ENCODE data around the gene AKNA. TPM values are rescaled to one million over a fixed set of nuclear protein-coding genes. Genes with fewer than 3 reads are reported as not detected.

AKNA gene
- total RNA-seq, 3 donors from 2014 or later (not counting 1 experiment from before 2014, with no cell fraction given) = 577 to 743 (median 676) TPM

DNA sequence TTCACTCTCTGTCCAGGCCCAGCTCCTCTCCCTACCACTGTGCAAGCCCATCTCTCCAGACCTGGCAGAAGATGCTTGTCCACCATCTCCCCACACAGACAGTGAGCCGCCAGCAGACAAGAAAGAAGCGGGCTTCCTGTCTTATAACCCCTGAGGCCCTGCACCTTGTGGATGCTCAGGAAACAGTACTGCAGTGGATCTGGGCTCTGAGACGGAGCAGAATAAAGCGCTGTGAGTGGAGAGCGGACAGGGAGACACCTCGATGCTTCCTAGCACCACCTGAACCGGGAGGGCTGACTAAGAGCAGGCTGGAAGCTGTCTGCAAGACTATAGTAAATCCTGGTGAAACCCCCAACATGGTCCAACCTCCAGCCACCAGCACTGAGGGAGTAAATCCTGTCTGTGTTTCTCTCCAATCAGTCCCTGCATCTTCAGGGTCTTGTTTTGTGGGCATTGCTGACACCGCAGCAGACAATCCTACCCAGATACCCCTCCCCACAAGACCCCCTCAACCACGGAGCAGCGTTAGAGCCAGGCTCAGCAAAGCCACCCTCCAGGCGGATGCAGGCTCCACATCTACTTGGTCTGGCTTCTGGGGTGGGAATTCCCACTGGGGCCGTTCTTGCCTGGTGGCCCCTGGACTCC is 39.4 kb downstream of the AKNA start:
- no peak for ATAC-seq
- Histone ChIP-seq H3K9me3 (ENCODE audit: control insufficient read depth, insufficient read depth, low read length) (no peaks in the 10 kb centered on the region), H3K36me3 (ENCODE audit: control insufficient read depth, insufficient read depth, low read length) (peaks cover 97% of the 10 kb centered on the region), H3K4me1 (ENCODE audit: control insufficient read depth, insufficient read depth, low read length) (peaks cover 20% of the 10 kb centered on the region), H3K4me3 (ENCODE audit: low read length) (no peak overlapping the region), H3K27ac (ENCODE audit: low read length) (peak overlapping the region; percentile 59), H3K27me3 (ENCODE audit: control insufficient read depth, insufficient read depth, low read length) (no peaks in the 10 kb centered on the region)
- no peak for DNase-seq
- Mint-ChIP-seq H3K27me3 (ENCODE audit: low read depth in 2 of 2) (no peaks in the 10 kb centered on the region), H3K4me3 (no peak overlapping the region), H3K27ac (peak overlapping the region; percentile 85 to 98), H3K9me3 (no peaks in the 10 kb centered on the region), H3K4me1 (peaks cover 36 to 46% of the 10 kb centered on the region in 2 donors), H3K36me3 (peaks cover 35% of the 10 kb centered on the region)
- 84% methylated on average over 12 of the region's 12 CpGs for WGBS (ENCODE audit: insufficient coverage)
- TF ChIP-seq, protein P1, sequence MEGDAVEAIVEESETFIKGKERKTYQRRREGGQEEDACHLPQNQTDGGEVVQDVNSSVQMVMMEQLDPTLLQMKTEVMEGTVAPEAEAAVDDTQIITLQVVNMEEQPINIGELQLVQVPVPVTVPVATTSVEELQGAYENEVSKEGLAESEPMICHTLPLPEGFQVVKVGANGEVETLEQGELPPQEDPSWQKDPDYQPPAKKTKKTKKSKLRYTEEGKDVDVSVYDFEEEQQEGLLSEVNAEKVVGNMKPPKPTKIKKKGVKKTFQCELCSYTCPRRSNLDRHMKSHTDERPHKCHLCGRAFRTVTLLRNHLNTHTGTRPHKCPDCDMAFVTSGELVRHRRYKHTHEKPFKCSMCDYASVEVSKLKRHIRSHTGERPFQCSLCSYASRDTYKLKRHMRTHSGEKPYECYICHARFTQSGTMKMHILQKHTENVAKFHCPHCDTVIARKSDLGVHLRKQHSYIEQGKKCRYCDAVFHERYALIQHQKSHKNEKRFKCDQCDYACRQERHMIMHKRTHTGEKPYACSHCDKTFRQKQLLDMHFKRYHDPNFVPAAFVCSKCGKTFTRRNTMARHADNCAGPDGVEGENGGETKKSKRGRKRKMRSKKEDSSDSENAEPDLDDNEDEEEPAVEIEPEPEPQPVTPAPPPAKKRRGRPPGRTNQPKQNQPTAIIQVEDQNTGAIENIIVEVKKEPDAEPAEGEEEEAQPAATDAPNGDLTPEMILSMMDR (IDR thresholded peaks at IDR 0.05) = no peak
- intact Hi-C loops (cut with micrococcal nuclease) = no loop called here

DNA sequence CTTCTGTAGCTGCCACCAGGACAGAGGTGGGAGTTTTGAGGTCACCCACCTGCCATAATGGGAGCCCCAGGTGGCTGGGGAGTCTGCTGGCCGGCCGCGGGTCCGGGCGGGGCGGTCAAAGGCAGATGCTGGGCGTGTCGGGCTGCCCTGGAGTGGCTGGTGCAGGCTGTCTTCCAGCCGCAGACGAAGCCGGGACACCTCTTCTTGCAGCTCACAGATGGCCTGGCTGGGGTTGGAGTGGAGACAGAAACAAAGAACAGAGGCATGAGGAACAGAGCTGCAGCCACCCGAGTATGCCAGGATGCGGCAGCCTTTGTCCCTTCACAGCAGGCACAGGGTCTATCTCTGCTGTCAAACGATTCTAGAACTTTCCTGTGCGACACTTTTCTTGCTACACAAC is 40.1 kb downstream of the AKNA start:
- Mint-ChIP-seq H3K36me3 (peaks cover 41% of the 10 kb centered on the region), H3K4me1 (peaks cover 36 to 52% of the 10 kb centered on the region in 2 donors), H3K4me3 (no peak overlapping the region), H3K27me3 (ENCODE audit: low read depth in 2 of 2) (no peaks in the 10 kb centered on the region), H3K9me3 (no peaks in the 10 kb centered on the region), H3K27ac (peak overlapping the region; percentile 85 to 98)
- TF ChIP-seq, protein P1 (IDR thresholded peaks at IDR 0.05) = no peak
- H3K4me1 ChIP-seq (ENCODE audit: control insufficient read depth, insufficient read depth, low read length) = peaks cover 20% of the 10 kb centered on the region
- no peak for DNase-seq
- intact Hi-C loops (cut with micrococcal nuclease) = no loop called here
- no peaks in the 10 kb centered on the region for H3K9me3 ChIP-seq (ENCODE audit: control insufficient read depth, insufficient read depth, low read length)
- no peak for ATAC-seq
- WGBS (ENCODE audit: insufficient coverage) = 90% methylated on average over 15 of the region's 15 CpGs
- H3K36me3 ChIP-seq (ENCODE audit: control insufficient read depth, insufficient read depth, low read length) = peaks cover 98% of the 10 kb centered on the region
- H3K4me3 ChIP-seq (ENCODE audit: low read length) = no peak overlapping the region
- no peak overlapping the region for H3K27ac ChIP-seq (ENCODE audit: low read length)
- H3K27me3 ChIP-seq (ENCODE audit: control insufficient read depth, insufficient read depth, low read length) = no peaks in the 10 kb centered on the region

DNA sequence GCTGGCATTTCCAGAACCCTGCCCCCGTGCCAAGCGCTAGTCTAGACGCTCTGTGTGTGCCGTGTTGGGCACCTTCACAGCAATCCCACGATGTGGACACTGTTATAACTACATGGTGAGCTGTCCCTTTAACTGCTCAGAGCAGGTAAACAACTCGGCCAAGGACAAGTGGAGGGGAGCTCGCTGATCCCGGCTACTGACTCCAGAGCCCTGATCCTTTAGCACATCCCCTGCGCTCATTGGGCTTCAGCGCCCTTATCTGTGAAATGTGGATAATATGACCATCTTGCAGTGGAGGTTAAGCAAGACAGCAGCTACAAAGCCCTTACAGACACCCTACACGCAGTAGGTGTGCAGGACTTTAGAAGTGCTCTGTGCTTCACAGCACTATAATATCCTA is 41.6 kb downstream of the AKNA start:
- 94% methylated on average over 11 of the region's 11 CpGs for WGBS (ENCODE audit: insufficient coverage)
- Histone ChIP-seq H3K4me1 (ENCODE audit: control insufficient read depth, insufficient read depth, low read length) (peaks cover 28% of the 10 kb centered on the region), H3K27me3 (ENCODE audit: control insufficient read depth, insufficient read depth, low read length) (no peaks in the 10 kb centered on the region), H3K36me3 (ENCODE audit: control insufficient read depth, insufficient read depth, low read length) (peaks cover 97% of the 10 kb centered on the region), H3K27ac (ENCODE audit: low read length) (no peak overlapping the region), H3K9me3 (ENCODE audit: control insufficient read depth, insufficient read depth, low read length) (no peaks in the 10 kb centered on the region), H3K4me3 (ENCODE audit: low read length) (no peak overlapping the region)
- TF ChIP-seq, protein P1 (IDR thresholded peaks at IDR 0.05) = no peak
- DNase-seq (no peak), ATAC-seq (no peak)
- Mint-ChIP-seq H3K27me3 (ENCODE audit: low read depth in 2 of 2) (no peaks in the 10 kb centered on the region), H3K4me1 (peaks cover 44 to 63% of the 10 kb centered on the region in 2 donors), H3K9me3 (no peaks in the 10 kb centered on the region), H3K4me3 (no peak overlapping the region), H3K36me3 (peaks cover 47% of the 10 kb centered on the region), H3K27ac (peak overlapping the region; percentile 42 to 84)
- intact Hi-C loops (cut with micrococcal nuclease) = no loop called here

Data from natural killer cell (primary cell).